Hepatocyte (in vitro differentiated cells): ENCODE results near the gene DOHH. TPM values are rescaled to one million over a fixed set of nuclear protein-coding genes. Genes with fewer than 3 reads are reported as not detected.

ENCODE experiments used
- DNase-seq: peaks from one replicate; pipeline ENCODE4 v3.0.0-alpha.2; 2016; ENCODE audit warnings: low spot score
- H2AFZ ChIP-seq: fragments of 200-600 bp; sonication (generic); 2 replicates; pipeline ENCODE4 v1.6.0; 2016; ENCODE audit warnings: antibody characterized with exemption, mild to moderate bottlenecking
- H3K27ac ChIP-seq: fragments of 200-600 bp; sonication (generic); 2 replicates; pipeline ENCODE4 v1.5.1; 2016; ENCODE audit warnings: mild to moderate bottlenecking
- H3K27me3 ChIP-seq: fragments of 200-600 bp; sonication (generic); 2 replicates; pipeline ENCODE4 v1.6.1; 2016
- H3K36me3 ChIP-seq: fragments of 200-600 bp; sonication (generic); replicated peaks from 2 replicates; pipeline ENCODE4 v1.5.1; 2016; ENCODE audit warnings: low read depth; ENCODE audit not compliant: insufficient read depth
- H3K4me1 ChIP-seq: fragments of 200-600 bp; sonication (generic); 2 replicates; pipeline ENCODE4 v1.5.1; 2016; ENCODE audit warnings: mild to moderate bottlenecking, moderate library complexity; ENCODE audit not compliant: insufficient read depth
- H3K4me2 ChIP-seq: fragments of 200-600 bp; sonication (generic); 2 replicates; pipeline ENCODE4 v1.6.0; 2016
- H3K4me3 ChIP-seq: fragments of 200-600 bp; sonication (generic); 2 replicates; pipeline ENCODE4 v1.5.1; 2016; ENCODE audit warnings: mild to moderate bottlenecking
- H3K79me2 ChIP-seq: fragments of 200-600 bp; sonication (generic); 2 replicates; pipeline ENCODE4 v1.6.0; 2017; ENCODE audit warnings: mild to moderate bottlenecking
- H3K9me2 ChIP-seq: fragments of 200-600 bp; sonication (generic); replicated peaks from 2 replicates; pipeline ENCODE4 v1.6.0; 2017; ENCODE audit warnings: mild to moderate bottlenecking; ENCODE audit not compliant: insufficient read depth
- H3K9me3 ChIP-seq: fragments of 200-600 bp; sonication (generic); 2 replicates; pipeline ENCODE4 v1.5.1; 2016; ENCODE audit warnings: low read depth, mild to moderate bottlenecking
- H4K20me1 ChIP-seq: fragments of 200-600 bp; sonication (generic); 2 replicates; pipeline ENCODE4 v1.6.0; 2016; ENCODE audit warnings: mild to moderate bottlenecking; ENCODE audit not compliant: insufficient read depth, poor library complexity, severe bottlenecking
- CTCF ChIP-seq: fragments of 200-600 bp; sonication (generic); IDR thresholded peaks from 2 replicates; pipeline ENCODE4 v1.5.1; 2016; ENCODE audit warnings: antibody characterized with exemption, mild to moderate bottlenecking; ENCODE audit not compliant: poor library complexity
- EZH2 ChIP-seq: fragments of 200-600 bp; sonication (generic); IDR thresholded peaks from 2 replicates; pipeline ENCODE4 v1.6.1; 2016; ENCODE audit warnings: antibody characterized with exemption, mild to moderate bottlenecking, borderline replicate concordance
- EZH2phosphoT487 ChIP-seq: fragments of 200-600 bp; sonication (generic); IDR thresholded peaks from one replicate; pipeline ENCODE4 v1.6.1; 2018; ENCODE audit warnings: antibody characterized with exemption, mild to moderate bottlenecking, low read depth, moderate library complexity; ENCODE audit not compliant: unreplicated experiment, severe bottlenecking
- WGBS: methylation state at CpG from one replicate; pipeline ENCODE4 v1.1.6; 2016; ENCODE audit warnings: low lambda C conversion rate; ENCODE audit errors: missing lambda C conversion rate; 5-methylcytosine and 5-hydroxymethylcytosine counted together
- polyA plus RNA-seq: library from polyadenylated mRNA; unstranded; fragments of >200 nt; fragmentation: Nextera tagmentation; extraction: Ambion mirVana; gene quantifications from 2 replicates; pipeline ENCODE4 v1.2.1, GENCODE V29; 2016
- total RNA-seq: library from RNA; depleted of rRNA; stranded (reverse); fragments of >200 nt; gene quantifications from 2 replicates; pipeline ENCODE4 v1.2.3, GENCODE V29; 2014

The DOHH gene
- total and polyA plus RNA-seq, 2 experiments from 2014 or later, result 14.9 to 17.6 TPM

- Histone ChIP-seq H3K9me3 (no peaks in the 10 kb centered on the region), H3K27me3 (no peaks in the 10 kb centered on the region), H3K36me3 (no peaks in the 10 kb centered on the region), H3K4me2 (no peak overlapping the region), H3K4me1 (no peaks in the 10 kb centered on the region), H3K9me2 (no peaks in the 10 kb centered on the region), H3K79me2 (peaks cover 16% of the 10 kb centered on the region), H3K4me3 (no peak overlapping the region), H3K27ac (no peak overlapping the region), H2AFZ (no peak overlapping the region), H4K20me1 (no peaks in the 10 kb centered on the region)
- TF ChIP-seq EZH2phosphoT487, result no peak
- TF ChIP-seq CTCF, result no peak
- TF ChIP-seq EZH2, result no peak
- 98% methylated on average over 12 of the region's 14 CpGs for WGBS
- DNase-seq, result no peak
Measured at GRCh38 chr19:3493651-3494050, 6.8 kb downstream of the DOHH start.

DNA sequence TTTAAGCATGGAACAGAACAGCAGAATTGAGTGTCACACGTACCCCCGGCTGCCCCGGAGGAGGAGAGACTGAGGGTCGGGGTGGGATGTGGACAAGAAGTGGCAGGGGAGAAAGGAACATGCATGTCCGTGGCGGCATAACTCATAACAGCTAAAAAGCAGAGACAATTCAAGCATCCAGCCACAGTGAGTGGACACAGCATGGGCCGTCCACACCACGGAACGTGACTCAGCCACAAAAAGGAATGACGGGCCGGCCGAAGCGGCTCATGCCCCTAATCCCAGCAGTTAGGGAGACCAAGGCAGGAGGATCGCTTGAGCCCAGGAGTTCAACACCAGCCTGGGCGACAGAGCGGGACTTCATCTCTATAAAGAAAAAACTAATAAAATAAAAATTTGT is 7.6 kb downstream of the DOHH start:
- H4K20me1 ChIP-seq, result no peaks in the 10 kb centered on the region
- no peaks in the 10 kb centered on the region for H3K4me1 ChIP-seq
- H3K4me3 ChIP-seq, result no peak overlapping the region
- H2AFZ ChIP-seq, result no peak overlapping the region
- DNase-seq, result no peak
- no peaks in the 10 kb centered on the region for H3K9me2 ChIP-seq
- H3K36me3 ChIP-seq, result no peaks in the 10 kb centered on the region
- WGBS, result 94% methylated on average over 16 of the region's 16 CpGs
- no peak overlapping the region for H3K4me2 ChIP-seq
- H3K27me3 ChIP-seq, result no peaks in the 10 kb centered on the region
- no peaks in the 10 kb centered on the region for H3K9me3 ChIP-seq
- no peak overlapping the region for H3K27ac ChIP-seq
- no peak for TF ChIP-seq EZH2phosphoT487
- TF ChIP-seq CTCF, result no peak
- TF ChIP-seq EZH2, result no peak
- H3K79me2 ChIP-seq, result peaks cover 10% of the 10 kb centered on the region

GRCh38 chr19:3492131-3492839 is 8.2 kb downstream of the DOHH start:
- Histone ChIP-seq H3K27ac (no peak overlapping the region), H3K9me2 (no peaks in the 10 kb centered on the region), H3K4me1 (no peaks in the 10 kb centered on the region), H2AFZ (no peak overlapping the region), H3K4me2 (no peak overlapping the region), H3K9me3 (no peaks in the 10 kb centered on the region), H3K4me3 (no peak overlapping the region), H4K20me1 (no peaks in the 10 kb centered on the region), H3K79me2 (peaks cover 5% of the 10 kb centered on the region), H3K27me3 (no peaks in the 10 kb centered on the region), H3K36me3 (no peaks in the 10 kb centered on the region)
- no peak for TF ChIP-seq CTCF
- no peak for TF ChIP-seq EZH2
- TF ChIP-seq EZH2phosphoT487, result no peak
- 98% methylated on average over 35 of the region's 45 CpGs for WGBS
- no peak for DNase-seq
